Measurements from ENCODE around the gene SMPDL3B.

Gene SMPDL3B

GRCh38 chr1:27934818-27935549 is at the start of gene SMPDL3B:
Gene SMPDL3B, plus strand, starts transcription at chr1:27935000. Its CDS starts 184 bp downstream, at chr1:27935184.
- DNase-seq: peak; percentile 55 to 56

DNA sequence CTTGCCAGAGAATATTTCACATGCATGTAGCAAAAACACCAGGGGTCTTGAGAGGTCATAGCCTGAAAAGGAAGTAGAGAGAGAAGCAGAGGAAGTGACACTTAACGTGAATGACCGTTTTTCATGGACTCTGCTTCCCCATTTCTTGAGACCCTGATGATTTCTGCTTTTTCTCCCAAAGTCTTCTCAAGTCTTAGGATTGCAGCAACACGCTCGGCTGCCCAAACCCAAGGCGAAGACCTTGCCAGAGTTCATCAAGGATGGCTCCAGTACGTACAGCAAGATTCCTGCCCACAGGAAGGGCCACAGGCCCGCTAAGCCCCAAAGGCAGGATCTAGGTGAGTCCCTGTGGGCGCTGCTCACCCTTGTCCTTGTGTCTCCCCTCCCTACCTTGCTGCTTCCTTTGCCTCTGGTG is 49.7 kb upstream of the SMPDL3B start:
- DNase-seq: peak; percentile 87 to 89

GRCh38 chr1:27885621-27886352 is 49.0 kb upstream of the SMPDL3B start:
- DNase-seq: peak; percentile 94

- no peak for DNase-seq
Observed at GRCh38 chr1:27886353-27886679, 48.5 kb upstream of the SMPDL3B start.

GRCh38 chr1:27886744-27887143 is 48.1 kb upstream of the SMPDL3B start:
- no peak for DNase-seq

- peak; percentile 90 to 92 for DNase-seq
Observed at GRCh38 chr1:27887215-27888021, 47.4 kb upstream of the SMPDL3B start.

DNA sequence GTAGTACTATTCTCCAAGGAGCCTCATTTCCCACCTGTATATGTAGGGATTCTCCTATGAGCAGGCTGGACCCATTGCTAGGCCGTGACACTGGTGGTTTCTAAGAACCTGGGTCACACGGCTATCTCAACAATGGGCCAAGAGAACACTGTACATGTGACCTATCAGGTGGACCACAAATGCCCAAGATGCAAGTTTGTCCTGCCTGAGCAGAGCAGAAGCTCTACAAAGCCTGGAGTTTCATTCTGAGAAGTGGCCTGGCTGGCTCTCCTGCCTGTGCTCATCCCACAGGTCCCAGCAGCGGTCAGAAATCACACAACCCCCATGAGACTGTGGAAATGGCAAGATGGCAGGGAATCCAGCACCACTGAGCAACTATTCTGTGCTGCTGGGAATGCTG is 45.3 kb upstream of the SMPDL3B start:
- no peak for DNase-seq

DNA sequence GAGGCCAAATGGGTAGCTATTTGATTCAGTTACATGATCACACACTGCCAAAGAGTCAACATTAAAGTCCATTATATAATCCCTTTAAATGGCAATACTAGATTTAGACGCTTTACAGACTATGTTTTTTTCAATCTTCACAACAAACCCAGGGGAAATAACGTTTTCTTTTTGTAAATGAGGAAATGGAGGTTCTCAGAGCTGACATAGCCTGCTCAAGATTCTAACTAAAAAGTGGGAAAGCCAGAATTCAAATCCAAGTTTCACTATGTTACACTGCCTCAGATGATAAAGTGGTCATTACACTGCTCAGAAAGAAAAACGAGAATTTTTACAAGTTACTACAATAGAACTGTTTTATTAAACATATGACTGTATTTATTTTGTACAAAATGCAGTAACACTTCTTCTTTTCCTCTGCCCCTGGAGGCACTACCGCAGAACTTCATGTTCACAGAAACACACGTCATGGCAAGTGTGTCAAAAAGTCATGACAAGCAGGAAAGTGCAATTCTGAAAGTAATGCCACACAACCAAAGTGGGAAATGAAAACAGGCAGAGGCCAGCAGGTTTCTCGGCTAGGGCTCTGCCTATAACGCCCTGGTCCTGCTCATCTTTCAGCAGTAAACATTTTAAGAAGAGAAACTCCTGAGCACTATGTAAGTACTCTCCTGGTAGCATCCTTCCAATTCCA is 43.5 kb upstream of the SMPDL3B start:
- peak in 1 of 2 experiments; percentile 19 for DNase-seq

DNA sequence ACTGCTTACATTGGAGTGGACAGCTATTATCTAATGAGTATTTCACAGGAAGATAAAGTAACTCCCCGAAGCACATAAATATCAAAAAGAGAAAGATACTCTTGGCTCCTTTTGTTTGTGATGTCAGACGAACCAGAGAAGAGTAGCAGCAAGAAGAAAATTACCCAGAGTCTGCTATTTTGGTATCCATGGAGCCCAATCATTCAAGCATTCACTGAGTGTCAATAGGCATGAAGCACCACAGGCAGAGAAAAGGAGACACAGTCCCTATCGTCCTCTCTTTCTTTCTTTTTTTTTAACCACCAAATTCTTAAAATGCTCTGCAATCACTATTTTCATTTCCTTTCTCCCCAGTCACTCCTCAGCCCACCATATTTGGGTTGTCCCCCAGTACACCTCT is 40.3 kb upstream of the SMPDL3B start:
- no peak for DNase-seq

- no peak for DNase-seq
Observed at GRCh38 chr1:27906759-27907158, 28.0 kb upstream of the SMPDL3B start.

DNA sequence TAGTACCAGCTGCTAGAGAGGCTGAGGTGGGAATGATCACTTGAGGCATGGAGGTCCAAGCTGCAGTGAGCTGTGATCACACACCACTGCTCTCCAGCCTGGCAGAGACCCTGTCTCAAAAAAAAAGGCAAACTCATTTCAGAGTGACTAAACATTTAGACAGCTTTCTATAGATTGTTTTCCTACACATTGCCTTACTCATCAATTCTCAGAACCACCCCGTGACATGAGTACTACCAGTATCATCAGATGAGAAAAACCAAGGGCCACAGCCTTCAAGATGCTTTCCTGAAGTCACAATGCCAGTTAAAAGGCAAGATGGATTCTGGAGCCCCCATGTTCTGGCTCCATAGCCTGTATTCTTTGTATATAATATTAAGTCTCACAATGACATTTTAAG is 22.4 kb upstream of the SMPDL3B start:
- DNase-seq: no peak

- no peak for DNase-seq
Observed at GRCh38 chr1:27915082-27915575, 19.7 kb upstream of the SMPDL3B start.

DNA sequence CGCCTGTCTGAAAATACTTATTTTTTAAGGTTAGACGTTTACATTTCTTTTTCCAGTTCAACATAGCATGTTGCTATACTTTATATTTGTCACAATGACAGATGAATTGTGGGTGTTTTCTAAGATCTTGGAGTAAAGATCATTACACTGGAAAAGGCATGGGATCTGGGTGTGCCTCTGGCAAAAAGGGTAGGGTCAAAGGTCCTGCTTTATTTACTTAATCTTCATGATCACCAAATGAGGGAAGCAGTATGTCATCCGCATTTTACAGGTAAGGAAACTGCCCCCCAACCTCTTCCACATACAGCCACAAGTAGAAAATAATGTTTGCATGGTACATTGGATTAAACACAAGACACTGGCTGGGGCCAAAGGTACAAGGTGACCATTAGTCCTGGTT is 12.5 kb upstream of the SMPDL3B start:
- no peak for DNase-seq

GRCh38 chr1:27928216-27928954 is 6.4 kb upstream of the SMPDL3B start:
- no peak for DNase-seq

DNA sequence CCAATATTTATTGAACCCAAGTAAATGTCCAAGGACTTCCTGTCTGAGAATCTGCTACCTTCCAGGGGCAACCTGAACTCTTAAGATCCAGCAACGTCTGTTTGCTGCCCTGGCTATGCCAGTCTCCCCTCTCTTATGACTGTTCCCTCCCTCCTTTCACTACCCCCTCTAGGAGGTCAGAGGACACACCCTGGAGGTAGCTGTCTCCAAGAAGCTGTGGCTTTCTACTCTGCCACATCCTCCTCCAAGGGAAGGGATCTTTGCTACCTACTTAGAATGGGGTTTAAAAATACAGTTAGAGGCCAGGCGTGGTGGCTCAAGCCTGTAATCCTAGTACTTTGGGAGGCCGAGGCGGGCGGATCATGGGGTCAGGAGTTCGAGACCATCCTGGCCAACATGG is 3.6 kb upstream of the SMPDL3B start:
- DNase-seq: no peak

DNA sequence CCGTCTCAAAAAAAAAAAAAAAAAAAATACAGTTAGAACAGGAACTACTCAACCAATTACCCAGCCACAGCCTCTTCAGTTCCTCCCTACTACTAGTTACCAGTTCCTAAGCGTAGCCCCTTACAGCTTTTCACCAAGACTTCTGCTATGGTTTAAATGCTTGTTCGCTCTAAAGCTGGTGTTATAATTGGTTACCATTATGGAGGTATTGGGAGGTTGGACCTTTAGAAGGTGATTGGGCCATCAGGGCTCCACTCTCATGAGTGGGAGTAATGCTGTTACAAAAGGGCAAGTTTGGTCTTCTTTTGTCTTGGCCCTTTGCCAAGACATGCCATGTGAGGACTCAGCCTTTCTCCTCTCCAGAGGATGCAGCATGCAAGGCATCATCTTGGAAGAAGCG is 3.0 kb upstream of the SMPDL3B start:
- peak; percentile 79 to 80 for DNase-seq

DNA sequence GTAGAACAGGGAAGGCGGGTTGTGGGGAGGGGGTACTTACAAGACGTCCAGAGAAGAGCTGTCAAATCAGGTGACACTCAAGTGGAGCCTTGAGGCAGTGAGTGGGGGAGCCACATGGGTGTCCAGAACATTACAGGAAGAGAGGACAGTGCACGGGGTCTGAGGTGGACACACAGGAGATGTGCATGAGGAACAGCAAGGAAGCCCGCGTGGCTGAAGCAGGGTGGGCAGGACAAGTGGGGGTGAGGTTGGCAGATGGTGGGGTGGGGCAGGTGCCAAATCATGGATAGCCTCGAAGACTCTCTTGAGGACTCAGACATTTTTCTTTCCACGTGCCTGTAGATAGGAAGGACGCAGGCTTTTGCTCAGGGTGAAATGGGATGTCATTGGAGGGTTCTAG is 921 bp downstream of the SMPDL3B start:
- DNase-seq: no peak

DNA sequence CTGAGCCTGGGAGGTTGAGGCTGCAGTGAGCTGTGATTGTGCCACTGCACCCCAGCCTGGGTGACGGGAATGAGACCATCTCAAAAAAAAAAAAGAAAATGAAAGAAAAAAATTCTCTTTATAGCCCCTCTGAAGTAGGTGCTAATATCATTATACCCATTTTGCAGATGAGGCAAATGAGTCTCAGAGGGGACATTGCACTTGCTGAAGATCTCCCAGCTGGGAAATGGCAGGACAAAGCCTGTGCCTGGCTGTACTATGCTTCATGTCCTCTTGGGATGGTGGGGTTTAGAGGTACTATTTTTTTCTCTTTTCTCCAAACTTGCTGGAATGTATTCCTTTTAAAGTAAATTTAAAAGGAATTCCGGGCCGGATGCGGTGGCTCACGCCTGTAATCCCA is 1.6 kb downstream of the SMPDL3B start:
- no peak for DNase-seq

GRCh38 chr1:27937524-27937836 is 2.7 kb downstream of the SMPDL3B start:
- no peak for DNase-seq

DNA sequence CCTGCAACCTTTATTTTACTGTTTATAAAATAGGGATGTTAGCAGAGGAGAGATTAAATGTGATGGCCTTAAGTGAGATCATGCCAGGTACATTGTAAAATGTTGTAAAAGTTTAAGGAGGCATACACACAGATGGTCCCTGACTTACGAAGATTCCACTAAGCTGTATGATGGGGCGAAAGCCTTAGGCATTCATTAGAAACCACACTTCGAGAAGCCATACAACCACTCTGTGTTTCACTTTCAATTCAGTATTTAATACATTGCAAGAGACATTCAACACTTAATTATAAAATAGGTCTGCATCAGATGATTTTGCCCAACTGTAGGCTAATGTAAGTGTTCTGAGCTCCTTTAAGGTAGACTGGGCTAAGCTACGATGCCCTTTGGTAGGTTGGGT is 3.7 kb downstream of the SMPDL3B start:
- DNase-seq: no peak

DNA sequence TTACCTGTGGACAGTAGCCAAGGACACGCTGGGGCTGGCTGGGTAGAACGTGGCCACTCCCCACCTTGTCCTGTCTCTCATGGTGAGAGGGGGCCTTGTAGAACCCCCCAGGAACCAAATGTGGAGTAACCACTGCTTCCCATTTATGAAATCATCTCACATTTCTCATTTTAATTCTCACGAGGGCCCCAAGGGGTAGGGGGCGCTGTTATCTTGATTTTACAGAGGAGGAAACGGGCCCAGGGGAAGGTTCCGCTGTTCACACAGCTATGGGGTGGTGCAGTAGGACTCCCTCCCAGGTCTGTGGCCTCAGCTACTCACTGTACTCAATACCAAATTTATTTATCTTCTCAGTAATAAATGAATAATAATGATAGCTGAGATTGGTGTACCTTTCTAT is 5.5 kb downstream of the SMPDL3B start:
- peak; percentile 68 to 74 for DNase-seq

DNA sequence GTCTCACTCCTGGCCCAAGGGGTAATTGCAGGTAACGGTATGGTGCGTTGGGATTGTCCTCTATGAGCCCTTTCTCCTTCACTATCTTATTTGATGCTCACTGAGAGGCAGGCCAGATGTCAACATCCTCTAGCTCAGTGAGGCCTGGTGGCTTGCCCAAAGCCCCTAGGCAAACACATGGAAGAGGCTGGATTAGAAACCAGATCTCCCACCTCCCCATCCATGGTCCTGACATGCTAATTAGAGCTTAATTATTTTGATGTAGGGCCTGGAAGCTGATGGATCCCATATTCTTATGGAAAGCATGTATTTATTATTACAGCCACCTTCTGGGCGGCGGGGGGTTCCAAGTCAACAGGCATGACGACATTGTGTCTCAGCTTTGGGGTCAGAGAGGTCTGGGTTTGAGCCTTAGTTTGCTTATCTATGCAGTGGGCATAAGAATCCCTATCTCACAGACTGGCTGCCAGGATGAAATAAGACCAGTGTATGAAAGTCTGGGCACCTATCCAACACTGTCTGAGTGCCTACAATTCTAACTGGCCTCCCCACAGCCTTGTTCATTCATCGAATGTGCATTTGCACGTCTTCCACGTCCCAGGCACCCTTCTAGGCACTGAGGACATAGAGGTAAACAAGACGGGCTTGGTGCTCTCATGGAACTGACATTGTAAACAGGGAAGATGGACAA is 6.2 kb downstream of the SMPDL3B start:
- no peak for DNase-seq

Measured in Kasumi-1 (cell line).